ENCODE measurements around the gene BNC2.

The BNC2 gene

GRCh38 chr9:16585591-16585990 is 284.9 kb downstream of the BNC2 start:
- no peak overlapping the region for H3K4me3 ChIP-seq (ENCODE audit: low read depth, low read length)
- no peaks in the 10 kb centered on the region for H3K9me3 ChIP-seq
- TF ChIP-seq CTCF (IDR thresholded peaks at IDR 0.05; ENCODE audit: low read depth, low read length), result no peak
- DNase-seq, result no peak
- no peaks in the 10 kb centered on the region for H3K27me3 ChIP-seq
- no peaks in the 10 kb centered on the region for H3K4me1 ChIP-seq
- no peaks in the 10 kb centered on the region for H3K36me3 ChIP-seq

GRCh38 chr9:16579872-16580432 is 290.5 kb downstream of the BNC2 start:
- Histone ChIP-seq H3K4me1 (no peaks in the 10 kb centered on the region; the same call in 1 of the 2 replicates), H3K27me3 (no peaks in the 10 kb centered on the region), H3K9me3 (no peaks in the 10 kb centered on the region), H3K36me3 (no peaks in the 10 kb centered on the region), H3K4me3 (ENCODE audit: low read depth, low read length) (no peak overlapping the region)
- no peak for DNase-seq
- TF ChIP-seq CTCF (IDR thresholded peaks at IDR 0.05; ENCODE audit: low read depth, low read length), result no peak

GRCh38 chr9:16575986-16576245 is 294.6 kb downstream of the BNC2 start:
- no peak for DNase-seq
- Histone ChIP-seq H3K36me3 (no peaks in the 10 kb centered on the region), H3K9me3 (no peaks in the 10 kb centered on the region), H3K4me3 (ENCODE audit: low read depth, low read length) (no peak overlapping the region), H3K4me1 (peaks cover 7% of the 10 kb centered on the region), H3K27me3 (no peaks in the 10 kb centered on the region)
- no peak for TF ChIP-seq CTCF (IDR thresholded peaks at IDR 0.05; ENCODE audit: low read depth, low read length)

- Histone ChIP-seq H3K27me3 (no peaks in the 10 kb centered on the region), H3K4me1 (peaks cover 7% of the 10 kb centered on the region), H3K36me3 (no peaks in the 10 kb centered on the region), H3K4me3 (ENCODE audit: low read depth, low read length) (no peak overlapping the region), H3K9me3 (no peaks in the 10 kb centered on the region)
- DNase-seq, result no peak
- TF ChIP-seq CTCF (IDR thresholded peaks at IDR 0.05; ENCODE audit: low read depth, low read length), result no peak; the same call in 1 of the 2 replicates
Observed at GRCh38 chr9:16575142-16575985, 295.1 kb downstream of the BNC2 start.

- Histone ChIP-seq H3K4me1 (peaks cover 7% of the 10 kb centered on the region), H3K9me3 (no peaks in the 10 kb centered on the region), H3K4me3 (ENCODE audit: low read depth, low read length) (no peak overlapping the region), H3K27me3 (no peaks in the 10 kb centered on the region), H3K36me3 (no peaks in the 10 kb centered on the region)
- no peak for DNase-seq
- no peak for TF ChIP-seq CTCF (IDR thresholded peaks at IDR 0.05; ENCODE audit: low read depth, low read length)
Observed at GRCh38 chr9:16572005-16572734, 298.3 kb downstream of the BNC2 start.
